Measurements from ENCODE around the gene AMZ2. TPM values are rescaled to one million over a fixed set of nuclear protein-coding genes. Genes with fewer than 3 reads are reported as not detected.
A peak's percentile ranks its signal among the peaks of the same experiment; 100 is the strongest.

The AMZ2 gene
- polyA plus RNA-seq, 1 of the 3 experiments (the other 2 are of a cell fraction), result 95.9 TPM

GRCh38 chr17:68291836-68292688 lies 44.2 kb downstream of the AMZ2 start:
- POLR2A ChIA-PET, result interaction anchor here (0.6 kb wide), 1 partner anchor 44 kb away, joined by 3 read pairs; the partner anchor contains the start of gene AMZ2
- Histone ChIP-seq H3K4me2 (peak overlapping the region; percentile 99), H3K9me2 (no peaks in the 10 kb centered on the region), H3K9ac (peak overlapping the region; percentile 26; the same call in 1 of the 2 replicates), H3K27me3 (ENCODE audit: insufficient read depth) (peaks cover 66% of the 10 kb centered on the region), H3K36me3 (replicated peaks in 1 of 2; ENCODE audit: control insufficient read depth in 1 of 2, insufficient read depth in 2 of 2, low read length in 1 of 2) (no peaks in the 10 kb centered on the region), H2AFZ (ENCODE audit: low read depth) (peak overlapping the region; percentile 78; the same call in 1 of the 2 replicates), H4K20me1 (ENCODE audit: insufficient read depth) (no peaks in the 10 kb centered on the region), H3K27ac (ENCODE audit: low read depth in 2 of 2, low read length in 1 of 2) (no peak overlapping the region), H3K79me2 (ENCODE audit: insufficient read depth) (no peaks in the 10 kb centered on the region), H3K4me1 (ENCODE audit: control insufficient read depth in 1 of 2, insufficient read depth in 2 of 2, low read depth in 1 of 2, low read length in 1 of 2) (peaks cover 0 to 13% of the 10 kb centered on the region in 2 experiments; a peak in 2 of 4 replicates), H3K9me3 (no peaks in the 10 kb centered on the region), H3K4me3 (ENCODE audit: low read depth in 2 of 2, low read length in 1 of 2) (peak overlapping the region; percentile 55 to 72), H3F3A (replicated peaks; ENCODE audit: insufficient read depth) (no peaks in the 10 kb centered on the region)
- DNase-seq, result peak; percentile 86
- CTCF ChIA-PET, result interaction anchor here (1.0 to 4.1 kb wide), 8 partner anchors 14 to 170 kb away, joined by 3 to 15 read pairs (median 4); no protein-coding TSS in a partner anchor
- 1% methylated on average over 25 of the region's 76 CpGs for WGBS (ENCODE audit: low lambda C conversion rate)
- TF ChIP-seq EP300 (IDR thresholded peaks at IDR 0.05; ENCODE audit: borderline replicate concordance in 1 of 2, low read depth in 1 of 2, low read length in 1 of 2) (no peak; a peak in 1 of 4 replicates), IRF3 (IDR thresholded peaks at IDR 0.05; ENCODE audit: low read depth, low read length) (no peak), FOSL2 (IDR thresholded peaks at IDR 0.05; ENCODE audit: borderline replicate concordance, low read depth) (peak; percentile 33; the same call in 1 of the 2 replicates), RFX5 (IDR thresholded peaks at IDR 0.05; ENCODE audit: low read length) (no peak), GABPA (IDR thresholded peaks at IDR 0.05; ENCODE audit: low read depth) (no peak), MXI1 (IDR thresholded peaks at IDR 0.05; ENCODE audit: low read depth, low read length) (peak; percentile 45; the same call in 1 of the 2 replicates)

- Histone ChIP-seq H3K9me2 (no peaks in the 10 kb centered on the region), H3K27me3 (ENCODE audit: insufficient read depth) (peaks cover 61% of the 10 kb centered on the region), H3K27ac (ENCODE audit: low read depth in 2 of 2, low read length in 1 of 2) (no peak overlapping the region), H3K4me2 (peak overlapping the region; percentile 99), H3K4me1 (ENCODE audit: control insufficient read depth in 1 of 2, insufficient read depth in 2 of 2, low read depth in 1 of 2, low read length in 1 of 2) (peaks cover 0 to 13% of the 10 kb centered on the region in 2 experiments; a peak in 2 of 4 replicates), H4K20me1 (ENCODE audit: insufficient read depth) (no peaks in the 10 kb centered on the region), H3F3A (replicated peaks; ENCODE audit: insufficient read depth) (no peaks in the 10 kb centered on the region), H2AFZ (ENCODE audit: low read depth) (no peak overlapping the region), H3K9ac (no peak overlapping the region), H3K36me3 (replicated peaks in 1 of 2; ENCODE audit: control insufficient read depth in 1 of 2, insufficient read depth in 2 of 2, low read length in 1 of 2) (no peaks in the 10 kb centered on the region), H3K9me3 (no peaks in the 10 kb centered on the region), H3K79me2 (ENCODE audit: insufficient read depth) (no peaks in the 10 kb centered on the region), H3K4me3 (ENCODE audit: low read depth in 2 of 2, low read length in 1 of 2) (peak overlapping the region; percentile 55 to 72; a peak in 2 of 4 replicates)
- TF ChIP-seq POLR2AphosphoS5 (IDR thresholded peaks at IDR 0.05; ENCODE audit: low read depth, low read length) (no peak), EP300 (IDR thresholded peaks at IDR 0.05; ENCODE audit: borderline replicate concordance in 1 of 2, low read depth in 1 of 2, low read length in 1 of 2) (no peak), RXRA (IDR thresholded peaks at IDR 0.05; ENCODE audit: borderline replicate concordance, low read depth) (no peak), USF2 (IDR thresholded peaks at IDR 0.05; ENCODE audit: borderline replicate concordance, low read depth, low read length) (no peak), CTCF (IDR thresholded peaks at IDR 0.05) (no peak), FOXJ3 (CRISPR knock-in tag; IDR thresholded peaks at IDR 0.05) (no peak), TEAD4 (IDR thresholded peaks at IDR 0.05; ENCODE audit: borderline replicate concordance, insufficient read depth) (no peak), RFX5 (IDR thresholded peaks at IDR 0.05; ENCODE audit: low read length) (no peak), TAF1 (IDR thresholded peaks at IDR 0.05; ENCODE audit: borderline replicate concordance, low read depth, low read length) (no peak), MEF2A (IDR thresholded peaks at IDR 0.05; ENCODE audit: borderline replicate concordance, low read depth) (no peak), SIN3A (IDR thresholded peaks at IDR 0.05; ENCODE audit: borderline replicate concordance, low read depth, low read length) (no peak), CHD2 (IDR thresholded peaks at IDR 0.05; ENCODE audit: low read length, partially characterized antibody) (no peak), RAD21 (IDR thresholded peaks at IDR 0.05; ENCODE audit: low read length) (no peak), RCOR1 (IDR thresholded peaks at IDR 0.05; ENCODE audit: low read length) (no peak), SMC3 (IDR thresholded peaks at IDR 0.05; ENCODE audit: low read depth, low read length) (no peak)
- 54% methylated on average over 9 of the region's 9 CpGs for WGBS (ENCODE audit: low lambda C conversion rate)
- ChIA-PET CTCF (interaction anchor here (1.0 to 4.1 kb wide), 7 partner anchors 26 to 170 kb away, joined by 3 to 15 read pairs (median 3); no protein-coding TSS in a partner anchor), POLR2A (no interaction called here)
- DNase-seq, result no peak
Observed at GRCh38 chr17:68292689-68293040, 44.8 kb downstream of the AMZ2 start.

Data from SK-N-SH (cell line).